ENCODE data around the gene NYNRIN. TPM values are rescaled to one million over a fixed set of nuclear protein-coding genes. Genes with fewer than 3 reads are reported as not detected.

NYNRIN gene
- total and polyA plus RNA-seq, 10 of the 15 experiments (the other 5 are each of a cell fraction or from before 2014, with no cell fraction given), result under 0.01 to 0.15 (median 0.01) TPM; not detected in 5

DNA sequence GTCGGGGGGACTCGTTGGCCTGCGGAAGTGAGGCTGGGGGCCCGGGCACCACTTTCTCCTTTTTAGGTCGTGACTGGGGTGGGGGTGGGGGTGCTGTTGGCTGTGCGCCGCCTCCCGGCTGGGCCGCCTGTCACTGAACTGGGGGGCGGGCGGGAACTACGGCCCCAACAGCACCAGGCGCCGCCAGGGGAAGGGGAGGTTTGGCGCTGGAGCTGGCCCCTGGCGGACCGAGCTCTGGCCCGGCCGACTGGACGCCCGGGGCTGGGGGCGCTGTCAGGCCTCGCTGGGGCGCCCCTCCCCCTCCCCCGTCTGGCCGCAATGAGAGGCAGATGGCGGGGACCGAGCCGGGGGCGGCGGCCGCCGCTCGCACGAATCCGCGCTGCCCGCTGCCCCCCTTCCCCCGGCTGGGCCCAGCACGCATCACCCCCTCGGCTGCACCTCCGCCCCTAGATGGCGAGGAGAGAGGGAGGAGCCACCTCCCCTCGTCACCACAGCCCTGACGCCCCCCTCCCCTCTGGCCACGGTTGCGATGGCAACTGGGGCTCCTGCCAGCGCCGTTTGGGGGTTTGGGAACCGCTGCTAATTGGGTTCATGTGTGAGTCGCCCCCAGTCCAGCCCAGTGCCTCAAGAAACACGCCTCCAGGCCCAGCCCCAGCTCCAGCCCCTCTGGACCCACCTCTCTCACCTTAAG, 30.1 kb upstream of the NYNRIN start (continued):
- no peak for TF ChIP-seq JUND (IDR thresholded peaks at IDR 0.05; ENCODE audit: low read depth, low read length)

DNA sequence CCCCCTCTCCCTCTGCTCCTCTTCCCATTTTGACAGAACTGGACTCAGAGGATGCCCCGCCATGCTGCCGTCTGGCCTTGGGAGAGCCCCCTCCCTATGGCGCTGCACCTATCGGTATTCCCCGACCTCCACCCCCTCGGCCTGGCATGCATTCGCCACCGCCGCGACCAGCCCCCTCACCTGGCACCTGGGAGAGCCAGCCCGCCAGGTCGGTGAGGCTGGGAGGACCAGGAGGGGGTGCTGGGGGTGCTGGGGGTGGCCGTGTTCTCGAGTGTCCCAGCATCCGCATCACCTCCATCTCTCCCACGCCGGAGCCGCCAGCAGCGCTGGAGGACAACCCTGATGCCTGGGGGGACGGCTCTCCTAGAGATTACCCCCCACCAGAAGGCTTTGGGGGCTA, 29.3 kb upstream of the NYNRIN start:
- in situ Hi-C loops (cut with MboI), result loop anchor here (5.0 kb wide), 1 partner anchor 63 kb away; no protein-coding TSS in a partner anchor
- H3K27me3 ChIP-seq (replicated peaks in 1 of 2; ENCODE audit: control insufficient read depth in 2 of 2, insufficient read depth in 2 of 2, low read length in 1 of 2), result peaks cover 1 to 6% of the 10 kb centered on the region in 2 experiments
- H3K9ac ChIP-seq (ENCODE audit: control insufficient read depth, insufficient read depth, low read length), result no peak overlapping the region
- H3K4me1 ChIP-seq (ENCODE audit: control insufficient read depth, insufficient read depth, low read length), result peaks cover 16% of the 10 kb centered on the region
- no peak overlapping the region for H3K4me2 ChIP-seq (ENCODE audit: control insufficient read depth, insufficient read depth)
- ATAC-seq, result no peak
- POLR2A ChIA-PET, result no interaction called here
- no peak overlapping the region for H3K4me3 ChIP-seq
- no peaks in the 10 kb centered on the region for H3K9me3 ChIP-seq (replicated peaks; ENCODE audit: control insufficient read depth, insufficient read depth, low read length)
- H3K79me2 ChIP-seq (ENCODE audit: control insufficient read depth, insufficient read depth, low read length), result no peaks in the 10 kb centered on the region
- SMC1A ChIA-PET (ENCODE audit: uncharacterized antibody, unreplicated experiment), result interaction anchor here (0.8 to 0.9 kb wide), 2 partner anchors 10 to 62 kb away, joined by 3 read pairs; no protein-coding TSS in a partner anchor
- CTCF ChIA-PET, result interaction anchor here (1.1 to 4.4 kb wide), 5 partner anchors 8 to 66 kb away, joined by 3 to 22 read pairs (median 6); no protein-coding TSS in a partner anchor
- FAIRE-seq, result no peak
- no TSS peak for BruUV-seq (replicated peaks)
- H4K20me1 ChIP-seq (ENCODE audit: control insufficient read depth, insufficient read depth), result no peaks in the 10 kb centered on the region
- 78% methylated on average over 20 of the region's 20 CpGs for WGBS (ENCODE audit: insufficient coverage, insufficient replicate concordance, low lambda C conversion rate, missing lambda C conversion rate)
- H3K27ac ChIP-seq (ENCODE audit: control insufficient read depth, insufficient read depth), result no peak overlapping the region
- RAD21 ChIA-PET (ENCODE audit: unreplicated experiment), result interaction anchor here (2.1 kb wide), 1 partner anchor 63 kb away, joined by 7 read pairs; no protein-coding TSS in a partner anchor
- H2AFZ ChIP-seq (ENCODE audit: control insufficient read depth, low read depth, low read length), result no peak overlapping the region
- TF ChIP-seq IRF4 (IDR thresholded peaks at IDR 0.05; ENCODE audit: low read depth, low read length) (no peak), SMARCA5 (IDR thresholded peaks at IDR 0.05) (no peak)
- DNase-seq (ENCODE audit: low read depth, low spot score), result no peak
- intact Hi-C loops (cut with micrococcal nuclease; ENCODE audit: unreplicated experiment), result loop anchor here (5.0 kb wide), 2 partner anchors 37 to 43 kb away; no protein-coding TSS in a partner anchor
- no peaks in the 10 kb centered on the region for H3K36me3 ChIP-seq (ENCODE audit: control insufficient read depth in 2 of 2, insufficient read depth in 2 of 2, low read length in 1 of 2)
